Gastroesophageal sphincter (tissue), 3 donors: Measurements from ENCODE around the gene TMEM163.

ENCODE experiments used
- CTCF ChIP-seq, 4 experiments: fragments of 200-600 bp in 2 of 4; fragments of 450-650 bp in 2 of 4; sonication (generic) in 1 of 4; IDR thresholded peaks; one replicate each; pipeline ENCODE4 v1.5.1; 2017 to 2019; ENCODE audit warnings: antibody characterized with exemption in 4 of 4, mild to moderate bottlenecking in 2 of 4, moderate library complexity in 2 of 4
- EP300 ChIP-seq: sonication (generic); formaldehyde crosslinking; IDR thresholded peaks from one replicate; pipeline ENCODE4 v1.6.1; 2017; ENCODE audit warnings: antibody characterized with exemption, mild to moderate bottlenecking
- POLR2A ChIP-seq, 2 donors: fragments of 450-650 bp; IDR thresholded peaks; one replicate each; pipeline ENCODE4 v1.6.1; 2017; ENCODE audit warnings: antibody characterized with exemption in 2 of 2, mild to moderate bottlenecking in 2 of 2, moderate library complexity in 1 of 2
- POLR2AphosphoS5 ChIP-seq: sonication (generic); formaldehyde crosslinking; IDR thresholded peaks from one replicate; pipeline ENCODE4 v1.6.1; 2017; ENCODE audit warnings: antibody characterized with exemption

- TF ChIP-seq POLR2AphosphoS5 (no peak), CTCF (IDR thresholded peaks at IDR 0.05) (no peak), EP300 (no peak), POLR2A (IDR thresholded peaks at IDR 0.05) (no peak)
These were observed 47.8 kb downstream of the TMEM163 start for GRCh38 chr2:134670955-134671354.
